GM20431 (cell line): ENCODE measurements around the gene ZCCHC4.
"Not testable (repeated sequence)": the region's sequence is repeated elsewhere in the genome, so short reads cannot be mapped to it uniquely, and the experiment has no call there.

Experiments
- in situ Hi-C: fragments of 300-500 bp; cut with MseI, MboI; formaldehyde crosslinking; loops from one replicate; pipeline ENCODE4 v1.15.0; 2020; ENCODE audit warnings: low sequenced_read_pairs; ENCODE audit not compliant: unreplicated experiment

ZCCHC4 gene

DNA sequence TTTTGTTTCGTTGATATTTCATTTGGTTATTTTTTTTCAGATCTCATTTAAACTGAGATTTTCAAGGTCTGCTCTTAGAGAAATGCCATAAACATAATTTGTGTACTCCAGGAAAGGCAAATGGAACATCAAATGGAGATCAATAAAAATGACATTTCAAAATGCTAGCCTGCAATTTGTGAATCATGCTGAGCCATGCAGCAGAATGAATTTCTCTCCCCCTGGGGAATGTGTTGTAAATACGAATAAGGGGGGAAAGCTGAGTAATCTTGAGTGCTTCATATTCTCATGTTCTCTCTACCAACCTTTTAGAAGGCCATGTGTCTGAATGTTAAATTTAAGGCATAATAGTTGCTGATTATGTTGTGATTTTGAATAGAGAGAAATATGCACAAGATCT, 7.8 kb downstream of the ZCCHC4 start:
- in situ Hi-C loops: no loop called here

DNA sequence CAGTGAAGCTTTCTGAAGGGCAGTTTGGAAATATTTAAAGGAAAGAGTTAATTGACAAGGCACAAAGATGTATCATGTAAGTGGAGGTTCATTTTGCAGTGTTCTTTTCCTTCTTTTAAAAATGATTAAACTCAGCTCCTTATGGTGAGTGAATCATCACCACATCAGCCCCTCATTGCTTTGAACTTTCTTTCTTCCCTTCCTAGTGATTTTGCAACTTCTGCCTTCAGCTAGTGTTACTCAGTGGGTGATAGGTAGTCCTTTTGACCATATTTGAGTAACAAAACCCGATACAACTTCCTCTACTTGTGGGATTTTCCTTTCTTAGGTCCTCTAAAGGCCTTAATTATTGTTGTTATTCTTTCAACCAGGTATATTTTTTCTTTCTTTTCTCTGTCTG, 8.2 kb downstream of the ZCCHC4 start:
- in situ Hi-C loops: no loop called here

DNA sequence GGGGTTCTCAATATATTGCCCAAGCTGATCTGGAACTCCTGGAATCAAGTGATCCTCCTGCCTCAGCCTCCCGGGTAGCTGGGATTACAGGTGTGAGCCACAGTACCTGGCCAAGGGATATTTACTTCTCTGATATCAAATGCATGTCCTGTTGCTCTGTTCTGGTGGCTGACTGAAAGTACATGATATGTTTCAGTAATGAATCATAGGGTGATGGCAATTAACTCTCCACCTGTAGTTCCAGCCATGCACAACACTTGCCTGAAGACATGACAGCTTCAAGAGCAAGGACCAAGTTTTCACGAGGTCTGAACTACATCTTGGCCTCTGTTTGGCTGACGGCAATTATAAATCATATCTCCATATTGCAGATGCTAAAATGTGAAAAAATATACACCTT, 9.1 kb downstream of the ZCCHC4 start:
- in situ Hi-C loops: no loop called here

- in situ Hi-C loops: not testable (repeated sequence)
Measured at GRCh38 chr4:25328463-25328862, 15.9 kb downstream of the ZCCHC4 start.

- in situ Hi-C loops: no loop called here
Measured at GRCh38 chr4:25330335-25330734, 17.8 kb downstream of the ZCCHC4 start.

GRCh38 chr4:25330905-25331808, 18.6 kb downstream of the ZCCHC4 start:
- in situ Hi-C loops: no loop called here

DNA sequence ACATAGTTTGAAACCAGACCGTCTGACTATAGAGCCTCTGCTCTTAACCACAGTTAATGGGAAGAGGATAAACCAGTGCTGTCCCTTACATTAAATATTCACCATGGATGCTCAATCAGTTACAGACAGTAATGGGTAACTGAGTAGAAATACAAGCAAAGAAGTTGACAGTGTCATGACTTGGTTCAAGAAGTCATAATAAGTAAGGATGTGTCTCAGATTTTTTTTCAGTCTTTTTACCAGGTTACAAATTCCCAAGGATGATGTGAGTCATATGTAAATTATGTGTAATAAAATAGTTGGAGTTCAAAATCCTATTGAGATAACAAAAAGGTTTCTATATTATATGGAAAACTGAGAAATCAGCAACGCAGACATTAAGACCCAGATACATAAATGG, 31.1 kb downstream of the ZCCHC4 start:
- in situ Hi-C loops: no loop called here

GRCh38 chr4:25345744-25346143, 33.2 kb downstream of the ZCCHC4 start:
- in situ Hi-C loops: no loop called here

DNA sequence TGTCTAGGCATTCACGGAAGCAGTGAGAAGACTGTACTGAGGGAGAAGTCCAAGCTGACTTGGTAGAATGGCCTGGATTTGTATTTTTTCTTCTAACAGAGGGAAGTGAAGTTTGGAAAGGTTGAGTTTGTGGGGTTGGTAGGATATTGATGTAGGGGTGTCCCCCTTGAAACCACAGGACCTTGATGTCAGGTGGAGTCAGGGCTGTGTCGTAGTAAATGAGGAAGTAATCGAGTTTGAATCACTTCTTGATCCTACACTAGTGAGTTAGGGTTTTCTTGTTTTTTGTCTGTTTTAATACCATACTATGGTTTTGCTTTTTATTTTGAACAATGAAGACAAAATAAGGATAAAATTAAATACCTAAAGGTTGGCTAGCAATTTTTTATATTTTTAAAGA, 34.3 kb downstream of the ZCCHC4 start:
- in situ Hi-C loops: no loop called here

DNA sequence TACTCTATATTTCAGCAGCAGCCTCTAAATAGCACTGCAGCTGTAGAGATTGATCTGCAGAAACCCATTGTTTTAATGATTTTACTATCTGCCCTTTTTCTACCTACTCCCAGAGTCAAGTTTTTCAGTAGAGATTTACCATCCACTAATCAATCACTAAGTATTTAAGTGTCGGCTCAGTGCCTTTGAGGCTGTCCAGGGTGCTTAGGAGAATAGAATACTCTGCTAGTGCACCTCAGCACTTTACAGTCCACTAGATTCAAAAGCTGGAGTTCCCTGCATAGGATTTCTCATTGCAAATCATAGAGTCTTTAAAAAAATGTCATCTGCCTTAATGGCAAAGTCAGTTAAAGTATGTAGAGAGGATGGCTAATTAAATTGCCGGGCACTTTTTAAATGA, 34.9 kb downstream of the ZCCHC4 start:
- in situ Hi-C loops: no loop called here

DNA sequence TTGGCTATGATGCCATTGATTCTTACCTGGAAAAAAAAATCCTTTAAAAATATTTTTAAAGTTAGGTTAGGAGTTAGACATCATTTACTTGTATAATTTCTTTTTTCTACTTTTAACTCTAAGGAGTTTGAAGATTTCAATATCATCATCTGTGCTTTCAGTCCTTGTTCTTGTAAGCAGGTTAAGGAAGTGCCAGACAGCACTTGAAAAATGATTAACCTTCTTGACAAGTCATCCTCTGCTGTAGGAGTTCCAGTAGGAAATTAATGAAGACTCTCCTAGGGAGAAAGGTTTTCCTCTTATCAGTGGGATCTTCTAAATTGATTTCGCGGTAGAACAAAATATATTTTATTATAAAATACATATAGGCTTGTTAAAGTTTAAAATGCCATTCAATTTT, 35.4 kb downstream of the ZCCHC4 start:
- in situ Hi-C loops: no loop called here

- in situ Hi-C loops: loop anchor here (25.0 kb wide), 2 partner anchors 163 to 363 kb away; no protein-coding TSS in a partner anchor
Measured at GRCh38 chr4:25350561-25350960, 38.0 kb downstream of the ZCCHC4 start.

DNA sequence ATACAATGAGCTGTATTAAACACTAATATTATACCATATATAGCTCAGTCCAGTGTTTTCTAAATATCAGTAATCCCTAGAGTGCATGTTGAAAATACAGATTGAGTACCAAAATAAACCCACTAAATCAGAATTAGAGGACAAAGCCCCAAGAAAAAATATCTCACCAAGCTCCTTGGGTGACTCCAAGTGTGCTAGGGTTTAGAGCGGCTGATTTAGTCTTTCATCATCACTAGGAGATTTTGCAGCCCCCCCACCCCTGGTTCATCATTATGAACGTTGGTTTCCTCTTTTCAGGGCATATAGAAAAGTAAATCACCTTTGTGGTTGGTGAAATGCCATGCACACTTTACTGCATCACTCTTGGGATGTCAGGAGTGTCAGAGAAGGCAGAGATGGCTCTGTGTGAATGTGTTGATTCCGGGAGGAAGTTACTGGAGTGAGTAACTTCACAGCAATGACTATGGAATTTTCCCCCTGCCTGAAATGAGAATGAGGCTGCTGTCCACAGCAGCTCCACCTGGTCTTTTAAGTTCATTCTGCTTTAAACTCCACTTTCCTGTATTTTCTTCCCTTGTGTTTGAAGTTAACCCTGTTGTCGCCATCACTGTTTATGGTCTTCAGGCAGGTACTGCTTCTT, 39.3 kb downstream of the ZCCHC4 start:
- in situ Hi-C loops: loop anchor here (25.0 kb wide), 2 partner anchors 165 to 365 kb away; no protein-coding TSS in a partner anchor

GRCh38 chr4:25356068-25356467, 43.5 kb downstream of the ZCCHC4 start:
- in situ Hi-C loops: loop anchor here (25.0 kb wide), 2 partner anchors 169 to 369 kb away; no protein-coding TSS in a partner anchor

GRCh38 chr4:25358515-25359275, 46.1 kb downstream of the ZCCHC4 start:
- in situ Hi-C loops: loop anchor here (25.0 kb wide), 2 partner anchors 171 to 371 kb away; no protein-coding TSS in a partner anchor

DNA sequence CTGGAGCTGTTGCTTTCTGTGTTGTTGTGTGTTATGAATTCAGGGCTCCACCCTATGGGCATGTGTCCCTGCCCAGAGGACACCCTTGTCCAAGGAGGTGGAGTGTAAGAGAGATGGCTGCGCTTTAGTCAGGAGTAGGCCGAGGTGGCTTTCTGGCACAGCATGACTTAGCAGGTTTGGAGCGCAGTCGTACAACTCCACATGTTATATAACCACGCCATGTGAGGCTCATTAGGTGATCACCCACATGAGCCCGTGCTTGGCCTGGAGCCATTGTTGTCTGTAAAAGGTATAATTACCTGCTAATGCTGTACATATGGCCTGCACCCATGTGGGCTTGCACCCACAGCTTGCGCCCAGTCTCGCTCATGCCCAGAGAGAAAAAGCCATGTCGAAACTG, 48.7 kb downstream of the ZCCHC4 start:
- in situ Hi-C loops: loop anchor here (25.0 kb wide), 2 partner anchors 174 to 374 kb away; no protein-coding TSS in a partner anchor

DNA sequence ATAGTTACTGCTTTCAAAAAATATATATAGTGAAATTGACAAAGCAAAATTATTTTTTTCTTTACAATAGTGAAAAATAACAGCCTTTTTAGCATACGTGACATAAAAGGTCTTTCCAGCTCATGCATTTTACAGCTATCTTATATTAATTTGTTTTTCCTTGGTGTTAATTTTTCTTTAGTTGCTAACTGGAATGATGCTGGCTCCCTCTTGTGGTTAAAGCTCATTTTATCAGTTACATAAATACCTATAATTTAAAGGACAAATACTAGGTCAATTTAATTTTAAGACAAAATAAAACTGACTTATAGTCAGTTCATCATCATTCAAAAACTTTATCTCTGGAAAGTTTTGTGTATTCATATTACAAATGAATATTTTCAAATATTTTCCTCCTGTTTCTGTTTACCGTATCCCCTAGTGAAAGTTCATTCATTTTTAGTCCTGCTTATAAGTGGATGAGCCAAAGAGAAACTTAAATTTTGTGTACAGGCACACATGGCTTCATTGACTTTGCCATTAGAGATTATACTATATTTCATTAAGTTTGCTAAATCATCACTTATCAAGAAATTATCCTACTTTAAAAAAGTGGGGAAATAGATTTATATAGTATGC, 54.5 kb downstream of the ZCCHC4 start:
- in situ Hi-C loops: loop anchor here (25.0 kb wide), 2 partner anchors 180 to 380 kb away; no protein-coding TSS in a partner anchor

- in situ Hi-C loops: loop anchor here (25.0 kb wide), 2 partner anchors 181 to 381 kb away; no protein-coding TSS in a partner anchor
Measured at GRCh38 chr4:25367877-25368276, 55.3 kb downstream of the ZCCHC4 start.

GRCh38 chr4:25368315-25368714, 55.7 kb downstream of the ZCCHC4 start:
- in situ Hi-C loops: loop anchor here (25.0 kb wide), 2 partner anchors 181 to 381 kb away; no protein-coding TSS in a partner anchor

DNA sequence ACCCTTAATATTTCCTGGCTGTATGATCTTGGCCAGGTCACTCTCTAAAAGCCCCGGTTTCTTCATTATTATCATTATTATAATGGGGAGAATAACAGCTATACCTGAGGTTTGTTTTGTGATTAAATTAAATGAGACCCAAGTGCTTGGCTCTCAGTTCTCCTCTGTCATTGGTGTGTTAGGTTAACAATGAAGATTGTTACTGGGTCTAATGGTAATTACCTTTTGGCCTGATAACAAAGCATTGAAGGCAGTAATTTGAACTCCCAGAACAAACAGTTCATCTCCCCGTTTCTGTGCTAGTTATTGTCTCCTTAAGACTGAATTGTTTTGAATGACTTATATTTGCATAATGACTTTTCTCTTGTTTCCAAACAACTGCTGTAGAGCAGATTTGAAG, 57.7 kb downstream of the ZCCHC4 start:
- in situ Hi-C loops: loop anchor here (25.0 kb wide), 2 partner anchors 183 to 383 kb away; no protein-coding TSS in a partner anchor
